Endothelial cell of umbilical vein (primary cell): Measurements from ENCODE around the gene KCTD13.
"Not testable (repeated sequence)": the region's sequence is repeated elsewhere in the genome, so short reads cannot be mapped to it uniquely, and the experiment has no call there.

Experiments used
- CTCF ChIP-seq, 2 donors: IDR thresholded peaks; 1 replicate in 1 of 2; 2 replicates in 1 of 2; pipeline ENCODE4 v1.5.1; 2011; ENCODE audit warnings: low read length in 2 of 2, mild to moderate bottlenecking in 2 of 2, moderate library complexity in 2 of 2, control low read depth in 1 of 2, inconsistent platforms in 1 of 2, low read depth in 1 of 2; ENCODE audit not compliant: insufficient read depth in 1 of 2; ENCODE audit errors: extremely low read depth in 1 of 2
- EZH2 ChIP-seq: IDR thresholded peaks from 2 replicates; pipeline ENCODE4 v1.6.1; 2012; ENCODE audit warnings: borderline replicate concordance, low read depth, mild to moderate bottlenecking, moderate library complexity, low read length, inconsistent platforms; ENCODE audit not compliant: severe bottlenecking
- JUN ChIP-seq: IDR thresholded peaks from 2 replicates; pipeline ENCODE4 v1.6.1; 2011; ENCODE audit warnings: borderline replicate concordance, low read depth; ENCODE audit not compliant: insufficient read length, insufficient read depth
- MAX ChIP-seq: IDR thresholded peaks from 2 replicates; pipeline ENCODE4 v1.6.1; 2011; ENCODE audit not compliant: insufficient read depth, insufficient read length
- MYC ChIP-seq: IDR thresholded peaks from one replicate; pipeline ENCODE4 v1.6.1; 2011; ENCODE audit warnings: mild to moderate bottlenecking, low read depth, low read length
- POLR2A ChIP-seq: IDR thresholded peaks from 2 replicates; pipeline ENCODE4 v1.6.1; 2012; ENCODE audit warnings: low read depth, mild to moderate bottlenecking, control low read depth, low read length
- POLR2AphosphoS5 ChIP-seq: IDR thresholded peaks from 2 replicates; pipeline ENCODE4 v1.6.1; 2012; ENCODE audit warnings: low read depth, mild to moderate bottlenecking, control low read depth, low read length, moderate library complexity; ENCODE audit not compliant: insufficient read depth

- not testable (repeated sequence) for TF ChIP-seq CTCF (IDR thresholded peaks at IDR 0.05; ENCODE audit: extremely low read depth in 1 of 2, insufficient read depth in 1 of 2, low read depth in 1 of 2, low read length in 2 of 2); POLR2A; EZH2; MYC; POLR2AphosphoS5; MAX; JUN
Observed at GRCh38 chr16:29889372-29889771, 36.7 kb downstream of the KCTD13 start.
